Activated T-helper 1 cell treated with anti-CD3 and anti-CD28 coated beads, Interleukin-2, amount 50 U/mL, for 16 hours (primary cell): ENCODE measurements around the gene SERINC5.
A peak's percentile ranks its signal among the peaks of the same experiment; 100 is the strongest.

Source experiments
- DNase-seq, 2 donors: peaks; one replicate each; pipeline ENCODE4 v3.0.0-alpha.2; 2020; ENCODE audit warnings: low read depth in 1 of 2, low spot score in 1 of 2

SERINC5 gene

DNA sequence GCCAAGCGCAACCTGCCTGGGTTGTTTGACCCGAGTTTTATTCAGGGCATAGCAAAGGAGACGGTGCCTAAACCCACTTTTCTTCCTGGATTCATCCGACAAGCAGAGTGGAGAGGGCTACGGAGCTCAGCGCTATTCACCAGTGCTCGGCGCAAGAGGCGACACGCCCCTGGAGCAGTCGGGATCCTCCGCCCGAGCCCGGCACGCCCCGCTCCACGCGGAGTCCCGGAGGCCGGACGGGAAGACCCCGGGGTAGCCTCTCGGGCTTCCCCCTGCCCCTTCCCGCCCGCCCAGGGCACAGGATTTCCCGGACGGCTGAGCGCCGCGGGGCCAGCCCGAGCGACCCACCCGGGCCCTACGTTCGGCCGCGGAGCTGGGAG, 427 bp downstream of the SERINC5 start:
- DNase-seq: no peak

DNA sequence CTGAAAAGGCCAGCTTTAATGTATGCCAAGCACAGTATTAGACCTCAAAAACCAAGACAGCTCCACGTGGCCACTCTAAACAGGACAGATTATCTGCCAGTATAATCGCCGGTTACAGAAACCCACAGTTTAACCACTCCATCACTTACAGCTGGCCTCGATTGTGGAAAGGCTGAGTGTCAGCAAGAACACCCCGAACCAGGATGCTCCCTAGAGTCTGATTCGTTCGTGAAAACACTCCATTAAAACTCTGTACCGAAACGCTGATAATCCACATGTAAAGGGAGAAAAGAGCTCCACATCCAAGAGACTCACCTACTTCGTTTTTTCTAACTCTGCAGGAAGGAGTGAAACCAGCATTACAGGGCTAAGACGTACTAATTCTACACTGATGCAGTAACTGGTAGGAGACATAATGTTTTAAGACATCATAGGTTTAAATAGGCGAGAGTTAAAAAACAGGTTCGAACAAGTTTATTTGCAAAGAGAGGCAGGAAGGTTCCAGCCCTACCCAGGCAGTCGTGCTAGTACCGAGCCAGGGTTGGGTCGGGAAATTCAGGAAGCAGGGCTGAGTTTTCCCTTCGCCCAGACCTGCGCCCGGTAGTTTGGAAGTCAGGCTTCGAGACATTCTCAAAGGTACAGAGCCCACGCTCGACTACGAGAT, 949 bp downstream of the SERINC5 start:
- DNase-seq: no peak

DNA sequence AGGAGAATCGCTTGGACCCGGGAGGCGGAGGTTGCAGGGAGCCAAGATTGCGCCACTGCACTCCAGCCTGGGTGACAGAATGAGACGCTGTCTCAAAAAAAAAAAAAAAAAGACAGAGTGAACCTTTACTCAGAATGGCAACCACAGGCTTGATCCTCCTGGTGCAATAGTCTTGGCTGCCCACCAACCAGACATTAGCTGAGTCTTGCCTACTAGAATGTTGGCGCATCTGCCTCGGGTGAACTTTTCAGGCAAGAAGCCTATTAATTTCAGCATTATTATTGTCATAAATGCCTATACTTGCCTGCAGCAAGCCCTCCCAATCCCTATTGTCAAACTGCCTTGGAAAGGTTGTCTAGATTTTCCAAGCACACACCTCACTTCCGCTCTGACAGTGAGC, 4.2 kb downstream of the SERINC5 start:
- DNase-seq: no peak

DNA sequence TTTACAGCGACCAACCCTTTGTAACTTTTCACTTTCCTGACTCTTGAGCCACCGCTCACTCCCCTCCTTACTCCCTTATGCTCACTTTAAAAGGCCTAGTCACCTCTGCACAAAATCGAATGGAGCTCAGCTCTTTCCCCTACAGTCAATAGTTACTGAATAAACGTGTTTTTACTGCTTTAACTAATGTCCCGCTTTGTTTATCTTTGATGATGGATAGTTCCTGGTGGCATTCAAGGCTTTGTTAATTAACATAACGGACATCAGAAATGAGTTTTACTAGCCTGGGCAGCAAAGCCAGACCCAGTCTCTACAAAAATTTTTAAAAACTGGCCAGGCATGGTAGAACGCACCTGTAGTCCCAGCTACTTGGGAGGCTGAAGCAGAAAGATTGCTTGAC, 5.0 kb downstream of the SERINC5 start:
- DNase-seq: no peak

DNA sequence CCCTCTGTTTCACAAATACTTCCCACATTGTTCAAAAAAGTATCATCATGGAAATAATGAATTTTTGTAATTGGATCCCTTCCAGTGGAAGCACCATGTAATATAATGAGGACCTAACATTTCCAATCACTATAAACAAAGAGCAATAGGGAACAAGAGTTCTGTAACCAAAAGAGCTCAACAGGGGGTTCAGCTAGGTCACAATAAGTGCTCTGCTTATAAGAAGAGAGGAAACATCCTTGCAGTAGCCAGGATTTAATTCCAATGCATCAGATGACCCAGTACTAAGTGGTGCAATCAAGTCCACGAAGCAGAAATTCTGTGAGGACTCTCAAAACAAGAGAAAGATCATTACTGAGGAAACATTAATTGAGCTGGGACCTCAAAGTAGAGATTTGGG, 5.9 kb downstream of the SERINC5 start:
- DNase-seq: no peak

DNA sequence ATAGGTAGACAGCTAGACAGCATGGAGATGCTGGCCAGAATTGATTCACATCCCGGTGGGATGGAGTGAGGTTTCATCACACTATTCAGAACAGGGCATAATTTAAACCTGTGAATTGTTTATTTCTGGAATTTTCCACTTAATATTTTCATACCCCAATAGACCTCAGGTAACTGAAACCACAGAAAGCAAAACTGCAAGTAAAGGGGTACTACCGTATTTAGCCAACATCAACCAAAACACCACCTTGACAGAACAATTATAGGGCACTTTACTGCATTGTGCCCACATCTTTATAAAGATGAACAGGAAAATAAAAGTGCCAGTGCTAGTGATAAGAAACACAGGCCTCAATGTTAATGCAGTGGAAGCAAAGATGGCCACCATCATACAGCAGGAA, 7.5 kb downstream of the SERINC5 start:
- DNase-seq: no peak

DNA sequence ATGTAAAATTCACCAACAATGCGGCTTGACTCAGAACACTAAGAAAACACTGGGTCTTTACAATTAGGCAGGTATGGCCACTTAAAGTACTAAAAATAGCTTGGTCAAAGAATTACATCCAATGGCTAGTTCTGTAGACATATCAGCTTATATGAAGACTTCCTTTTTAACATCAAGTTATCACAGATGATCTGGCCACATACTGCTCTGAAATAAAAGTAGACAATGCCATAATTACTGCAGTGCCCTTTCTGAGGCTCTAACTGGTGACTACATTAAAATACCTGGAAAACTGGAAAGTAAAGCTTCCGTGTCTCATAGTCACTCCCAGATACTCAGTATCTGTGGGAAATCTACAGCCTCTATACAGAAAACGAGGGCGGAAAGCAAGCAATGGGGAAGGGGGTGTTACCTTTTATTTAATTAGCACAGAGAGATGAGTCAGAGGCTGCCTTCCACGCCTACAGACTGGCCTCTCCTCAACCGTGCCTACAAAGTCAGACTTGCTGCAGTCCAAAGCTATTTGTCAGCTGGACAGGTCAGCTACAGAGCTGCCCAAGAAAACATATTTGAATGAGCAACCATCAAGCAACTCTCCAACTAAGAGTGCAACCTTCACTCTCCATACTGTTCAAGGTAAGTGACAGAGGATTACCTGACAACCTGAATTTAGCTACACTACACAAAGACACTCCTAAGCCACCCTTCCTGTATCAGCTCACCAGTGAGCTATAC, 8.7 kb downstream of the SERINC5 start:
- DNase-seq: peak in 1 of 2 donors; percentile 21

DNA sequence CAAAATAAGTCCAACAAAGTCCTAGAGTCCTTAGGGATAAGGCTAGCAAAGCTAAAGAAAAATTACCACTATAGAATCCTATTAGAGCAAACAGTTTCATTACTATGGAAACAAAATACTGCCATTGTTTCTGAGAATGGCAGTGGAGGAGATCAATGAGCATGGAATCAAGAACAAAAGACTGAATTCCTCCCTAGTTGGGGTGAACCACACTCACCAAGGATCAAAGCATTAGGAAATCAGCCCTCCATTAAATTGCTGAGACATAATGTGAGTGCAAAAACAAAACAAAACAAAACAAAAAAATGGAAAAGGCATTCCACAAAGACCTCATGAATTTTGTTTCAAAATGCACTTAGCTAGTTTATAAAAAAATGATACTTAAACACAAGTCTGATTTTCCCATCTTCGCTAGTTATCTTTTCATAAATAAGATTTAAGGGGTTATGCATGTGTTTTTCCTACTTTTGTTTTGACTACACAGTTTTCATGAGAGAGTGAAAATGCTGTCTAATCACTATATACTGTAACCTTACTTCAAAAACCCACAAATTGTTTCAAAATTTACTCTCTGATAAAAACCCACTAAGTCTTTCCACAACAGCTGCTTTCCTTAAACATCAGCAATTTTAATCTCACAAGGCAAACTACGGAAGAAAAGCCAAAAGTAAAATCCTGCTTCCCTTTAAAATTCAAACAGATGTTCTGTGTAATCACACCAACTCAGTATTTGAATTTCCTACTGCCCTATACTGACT, 9.7 kb downstream of the SERINC5 start:
- no peak for DNase-seq

DNA sequence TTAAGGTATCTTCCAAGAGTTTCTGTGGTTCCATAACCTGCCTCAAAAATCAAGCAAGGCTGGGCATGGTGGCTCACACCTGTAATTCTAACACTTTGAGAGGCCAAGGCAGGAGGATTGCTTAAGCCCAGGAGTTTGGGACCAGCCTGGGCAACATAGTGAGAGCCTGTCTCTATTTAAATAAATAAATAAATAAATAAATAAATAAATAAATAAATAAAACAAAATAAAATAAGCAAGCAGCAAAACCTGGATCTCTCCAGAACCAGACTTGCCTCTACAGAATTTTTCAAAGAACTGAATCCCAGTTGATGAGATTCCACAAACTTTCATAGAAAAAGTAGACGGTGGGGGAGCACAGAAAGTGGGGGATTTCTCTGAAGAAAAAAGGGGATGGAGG, 12.3 kb downstream of the SERINC5 start:
- no peak for DNase-seq

DNA sequence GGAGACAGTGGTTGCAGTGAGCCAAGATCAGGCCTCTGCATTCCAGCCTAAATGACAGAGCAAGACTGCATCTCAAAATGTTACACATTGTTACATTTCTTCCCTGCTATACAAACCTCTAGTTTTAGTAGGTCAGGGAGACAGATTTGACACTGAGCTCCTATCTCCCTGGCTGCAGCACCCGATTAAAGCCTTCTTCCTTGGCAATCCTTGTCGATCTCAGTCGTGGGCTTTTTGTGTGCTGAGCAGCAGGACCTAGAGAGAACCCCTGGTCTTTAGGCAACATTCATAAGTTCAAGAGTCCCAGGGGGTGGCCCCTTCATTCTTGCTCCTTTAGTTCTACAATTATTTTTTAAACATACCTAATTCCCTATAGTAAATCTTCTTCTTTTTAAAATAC, 13.0 kb downstream of the SERINC5 start:
- no peak for DNase-seq

DNA sequence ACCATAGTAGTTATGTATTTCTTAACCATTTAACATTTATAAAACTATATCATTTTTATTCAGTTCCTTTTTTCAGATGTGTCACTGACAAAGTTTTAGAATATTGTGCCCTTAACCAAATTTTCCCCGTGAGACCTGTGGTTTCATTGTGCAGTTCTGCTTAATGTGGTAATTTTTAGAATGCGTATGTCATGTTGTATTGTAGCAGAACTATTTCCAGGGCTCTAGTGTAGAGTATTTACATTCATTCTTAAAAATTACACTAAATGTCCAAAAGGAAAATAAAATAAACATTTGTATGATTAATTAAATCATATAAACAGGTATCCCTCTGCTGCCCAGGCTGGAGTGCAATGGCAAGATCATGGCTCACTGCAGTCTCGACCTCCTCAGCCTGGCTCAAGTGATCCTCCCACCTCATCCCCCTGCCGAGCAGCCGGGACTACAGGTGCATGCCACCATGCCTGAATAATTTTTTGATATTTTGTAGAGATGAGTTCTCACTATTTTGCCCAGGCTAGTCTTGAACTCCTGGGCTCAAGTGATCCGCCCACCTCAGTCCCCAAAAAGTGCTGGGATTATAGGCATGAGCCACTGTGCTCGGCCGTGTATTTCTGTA, 15.4 kb downstream of the SERINC5 start:
- no peak for DNase-seq

DNA sequence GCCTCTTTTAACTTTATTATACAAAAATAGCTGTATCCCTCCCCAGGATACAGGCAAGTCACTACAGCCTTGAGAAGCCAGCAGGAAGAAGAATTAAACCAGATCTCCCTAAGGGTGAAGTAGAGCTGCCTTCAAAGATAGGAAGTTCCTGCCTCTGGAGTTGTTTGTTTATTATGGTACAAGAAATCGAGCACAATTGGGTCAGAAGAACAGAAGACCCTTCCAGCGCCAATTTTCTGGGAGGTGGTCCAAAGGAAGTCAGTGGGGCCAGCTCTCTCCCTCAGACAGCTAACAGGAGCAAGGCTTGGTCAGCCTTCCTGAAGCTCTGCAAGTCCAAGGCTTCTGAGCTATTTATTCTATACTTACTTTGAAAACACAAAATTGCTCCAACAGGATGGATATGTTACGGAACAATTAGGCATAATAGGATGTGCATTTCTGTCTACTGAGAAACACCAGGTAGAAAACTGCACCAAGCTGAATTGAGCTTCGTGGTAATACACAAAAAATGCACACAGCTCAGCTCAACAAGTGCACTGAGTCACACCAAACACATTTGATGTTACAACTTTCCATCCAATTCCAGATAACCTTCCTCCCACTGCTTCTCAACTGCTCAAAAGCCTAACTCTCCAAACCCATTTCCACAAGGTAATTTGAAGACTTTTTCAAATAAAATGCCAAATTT, 16.0 kb downstream of the SERINC5 start:
- no peak for DNase-seq

DNA sequence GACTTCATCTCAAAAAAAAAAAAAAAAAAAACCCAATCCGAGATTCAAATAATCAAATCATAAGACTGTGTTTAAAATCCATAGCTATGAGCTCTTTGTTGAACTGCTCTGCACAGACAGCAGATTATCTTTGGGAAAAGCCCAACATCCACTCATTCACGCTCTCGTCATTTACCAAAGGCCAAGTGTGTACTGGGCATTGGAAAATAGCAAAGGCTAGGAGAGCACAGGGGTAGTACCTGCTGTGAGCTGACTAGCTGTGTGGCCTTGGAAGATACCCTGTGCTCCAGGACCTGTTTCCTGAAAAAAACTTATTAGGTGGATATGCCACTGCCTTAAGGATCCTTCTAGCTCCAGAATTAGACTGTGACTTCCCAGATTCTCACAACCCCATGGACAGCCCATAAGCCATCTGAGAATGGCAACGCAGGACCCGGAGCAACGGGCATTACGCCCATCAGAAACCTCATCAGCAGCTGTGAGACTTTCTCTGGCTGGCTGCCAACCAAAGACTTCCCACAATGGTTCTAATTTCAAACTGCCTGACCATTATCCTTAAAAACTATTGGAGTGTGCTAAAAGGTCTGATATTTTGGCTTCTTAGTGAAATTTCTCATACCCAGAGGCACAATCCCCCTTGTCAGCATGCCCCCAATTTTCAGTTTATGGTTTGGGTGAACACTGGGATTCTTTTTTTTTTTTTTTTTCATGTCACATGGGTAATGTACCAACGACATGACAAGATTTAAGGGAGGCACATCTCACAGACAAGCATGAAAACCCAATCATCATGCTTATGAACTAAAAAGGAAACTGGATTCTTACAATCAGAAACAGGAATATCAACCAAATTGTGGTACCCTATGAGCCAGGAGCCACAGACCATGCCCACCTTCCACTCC, 16.8 kb downstream of the SERINC5 start:
- DNase-seq: no peak

DNA sequence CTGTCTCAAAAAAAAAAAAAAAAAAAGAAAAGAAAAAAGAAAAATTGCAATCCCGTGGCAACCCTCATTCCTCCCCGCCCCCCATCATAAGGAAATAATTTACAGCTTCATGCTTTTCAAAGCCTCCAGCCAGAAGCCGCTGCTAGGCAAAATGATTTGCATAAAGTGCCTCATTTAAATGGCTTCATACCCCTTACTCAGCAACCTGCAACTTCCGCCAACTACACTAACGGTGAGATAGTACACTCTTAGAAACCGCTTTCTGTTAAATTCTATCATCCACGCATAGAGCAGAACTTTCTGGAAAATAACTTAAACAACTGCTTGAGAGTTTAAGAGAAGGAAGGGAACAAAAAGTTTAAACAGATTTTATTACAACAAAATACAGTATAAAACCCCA, 17.8 kb downstream of the SERINC5 start:
- peak in 1 of 2 donors; percentile 17 for DNase-seq

DNA sequence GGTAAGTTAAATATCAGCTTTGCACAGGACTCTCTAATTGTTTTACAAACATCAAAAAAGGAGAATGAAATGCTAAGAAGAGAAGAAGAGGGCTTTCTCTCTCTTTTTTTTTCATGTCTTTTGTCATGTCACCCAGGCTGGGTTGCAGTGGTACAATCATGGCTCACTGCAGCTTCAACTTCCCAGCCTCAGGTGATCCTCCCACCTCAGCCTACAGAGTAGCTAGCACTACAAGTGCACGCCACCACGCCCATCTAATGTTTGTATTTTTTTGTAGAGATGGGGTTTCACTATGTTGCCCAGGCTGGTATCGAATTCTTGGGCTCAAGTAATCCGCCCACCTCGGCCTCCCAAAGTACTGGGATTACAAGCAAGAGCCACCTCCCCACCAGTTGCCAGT, 18.6 kb downstream of the SERINC5 start:
- no peak for DNase-seq

DNA sequence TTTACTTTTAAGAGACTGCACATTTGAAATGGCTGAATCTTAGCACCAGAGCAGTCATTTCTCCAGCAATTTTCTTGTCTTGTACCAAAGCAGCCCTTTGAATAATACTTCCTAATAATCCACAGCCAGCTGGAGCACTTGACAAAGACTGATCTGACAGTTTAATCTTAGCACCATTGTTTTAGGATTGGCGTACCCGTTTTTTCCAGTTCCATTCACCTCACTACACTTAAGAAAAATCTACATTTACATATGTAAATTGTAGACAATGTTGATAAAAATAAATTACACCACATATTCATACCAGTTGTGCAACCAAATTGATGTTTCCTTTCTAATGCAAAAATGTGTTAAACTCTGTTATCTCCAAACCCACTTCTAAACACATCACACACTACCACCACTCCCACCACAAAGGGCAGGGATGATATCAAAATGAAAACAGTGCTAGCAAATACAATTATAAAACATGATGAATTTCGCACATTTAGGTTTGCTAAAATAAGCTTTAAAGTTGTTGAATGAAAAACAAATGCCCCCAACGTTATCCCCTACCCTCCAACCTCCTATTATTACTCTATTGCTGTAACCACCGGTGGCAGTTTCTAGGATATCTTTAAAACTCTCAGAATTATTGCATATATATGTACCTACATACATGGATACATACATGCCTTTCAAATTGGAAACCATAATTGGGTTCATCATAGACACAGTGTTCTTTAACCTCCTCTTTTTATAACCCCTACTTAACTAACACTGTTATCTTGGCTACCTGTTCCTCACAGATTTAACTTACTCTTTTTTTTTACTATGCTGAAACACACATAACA, 21.5 kb downstream of the SERINC5 start:
- DNase-seq: no peak

DNA sequence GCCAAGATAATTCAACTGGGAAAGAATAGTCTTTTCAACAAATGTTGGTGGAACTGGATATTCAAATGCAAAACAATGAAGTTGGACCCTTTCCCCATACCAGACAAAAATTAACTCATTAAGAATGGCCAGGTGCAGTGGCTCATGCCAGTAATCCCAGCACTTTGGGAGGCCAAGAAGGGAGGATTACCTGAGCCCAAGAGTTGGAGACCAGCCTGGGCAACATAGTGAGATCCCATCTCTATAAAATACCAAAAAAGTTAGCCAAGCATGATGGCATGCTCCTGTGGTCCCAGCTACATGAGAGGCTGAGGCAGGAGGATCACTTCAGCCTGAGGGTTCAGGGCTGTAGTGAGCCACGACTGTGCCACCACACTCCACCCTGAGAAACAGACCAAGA, 24.2 kb downstream of the SERINC5 start:
- DNase-seq: no peak

DNA sequence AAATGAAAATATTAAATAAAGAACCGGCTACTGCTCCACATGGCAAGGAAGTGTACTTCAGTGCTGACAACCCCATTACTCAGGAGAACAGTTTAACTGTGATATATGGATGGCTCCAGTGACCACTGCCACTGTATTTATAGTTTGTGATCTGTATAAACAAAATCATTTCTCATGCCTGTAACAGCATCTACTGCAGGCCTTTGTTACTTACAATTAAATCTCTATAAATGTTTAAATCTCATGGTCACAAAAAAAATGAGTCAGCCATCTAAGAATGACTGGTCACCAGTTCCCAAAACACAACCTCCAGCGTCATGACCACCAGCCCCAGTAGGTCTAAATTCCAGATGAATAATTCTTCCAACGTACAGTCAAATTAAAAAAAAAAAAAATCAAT, 24.6 kb downstream of the SERINC5 start:
- no peak for DNase-seq

DNA sequence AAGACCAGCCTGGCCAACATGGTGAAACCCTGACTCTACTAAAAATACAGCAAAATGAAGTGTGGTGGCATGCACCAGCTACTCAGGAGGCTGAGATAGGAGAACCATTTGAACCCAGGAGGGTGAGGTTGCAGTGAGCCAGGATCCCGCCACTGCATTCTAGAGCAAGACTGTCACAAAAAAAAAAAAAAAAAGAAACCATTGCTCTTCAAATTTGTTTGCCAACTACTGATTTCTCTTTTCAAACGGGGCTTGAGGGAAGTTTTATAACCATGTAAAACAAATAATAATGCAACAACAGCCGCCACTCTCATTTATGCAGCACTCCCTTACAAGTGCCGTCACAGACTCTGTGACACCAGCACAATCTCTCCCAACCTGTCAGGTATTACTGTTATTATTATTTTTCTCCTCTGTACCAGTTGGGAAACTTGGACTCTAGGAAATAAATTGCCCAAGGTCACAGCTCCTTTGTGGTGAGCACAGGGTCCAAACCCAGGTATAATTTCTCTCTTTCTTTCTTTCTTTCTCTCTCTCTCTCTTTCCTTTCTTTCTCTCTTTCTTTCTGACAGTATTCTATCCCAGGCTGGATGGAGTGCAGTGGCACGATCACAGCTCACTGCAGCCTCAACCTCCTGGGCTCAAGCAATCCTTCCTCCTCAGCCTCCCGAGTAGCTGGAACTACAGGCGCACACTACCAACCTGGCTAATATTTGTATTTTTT, 25.4 kb downstream of the SERINC5 start:
- DNase-seq: no peak
